ENCODE data around the gene CHTOP.

CHTOP gene

GRCh38 chr1:153652805-153653500 is 19.1 kb downstream of the CHTOP start:
- TF ChIP-seq GATA3 (IDR thresholded peaks at IDR 0.05; ENCODE audit: low read depth, low read length): no peak

- no peak for TF ChIP-seq GATA2 (IDR thresholded peaks at IDR 0.05; ENCODE audit: low read depth, low read length)
- no peak for TF ChIP-seq GATA3 (IDR thresholded peaks at IDR 0.05; ENCODE audit: low read depth, low read length)
Observed at GRCh38 chr1:153655333-153655732, 21.5 kb downstream of the CHTOP start.

- TF ChIP-seq GATA2 (IDR thresholded peaks at IDR 0.05; ENCODE audit: low read depth, low read length) (no peak), GATA3 (IDR thresholded peaks at IDR 0.05; ENCODE audit: low read depth, low read length) (no peak)
Observed at GRCh38 chr1:153658400-153659174, 24.7 kb downstream of the CHTOP start, which contains the start of gene SNAPIN. SNAPIN (plus strand) TSS chr1:153658703; CDS start chr1:153658744, 41 bp downstream.

DNA sequence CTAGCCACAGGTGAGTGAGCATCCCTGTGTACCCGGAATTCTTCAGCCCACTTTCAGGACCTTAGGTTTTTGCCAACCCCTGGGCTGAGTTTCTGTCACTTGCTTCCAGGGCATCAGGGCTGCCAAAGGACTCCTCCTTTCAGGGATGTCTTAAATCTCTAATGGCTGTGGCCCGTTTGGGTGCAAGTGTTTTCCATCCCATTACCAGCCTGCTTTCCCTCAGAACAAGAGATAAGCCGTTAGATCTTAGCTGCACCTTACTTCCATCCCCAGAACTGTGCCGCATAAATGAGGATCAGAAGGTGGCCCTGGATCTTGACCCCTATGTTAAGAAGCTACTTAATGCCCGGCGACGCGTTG is 25.3 kb downstream of the CHTOP start:
- TF ChIP-seq GATA2 (IDR thresholded peaks at IDR 0.05; ENCODE audit: low read depth, low read length) (no peak), GATA3 (IDR thresholded peaks at IDR 0.05; ENCODE audit: low read depth, low read length) (no peak)

DNA sequence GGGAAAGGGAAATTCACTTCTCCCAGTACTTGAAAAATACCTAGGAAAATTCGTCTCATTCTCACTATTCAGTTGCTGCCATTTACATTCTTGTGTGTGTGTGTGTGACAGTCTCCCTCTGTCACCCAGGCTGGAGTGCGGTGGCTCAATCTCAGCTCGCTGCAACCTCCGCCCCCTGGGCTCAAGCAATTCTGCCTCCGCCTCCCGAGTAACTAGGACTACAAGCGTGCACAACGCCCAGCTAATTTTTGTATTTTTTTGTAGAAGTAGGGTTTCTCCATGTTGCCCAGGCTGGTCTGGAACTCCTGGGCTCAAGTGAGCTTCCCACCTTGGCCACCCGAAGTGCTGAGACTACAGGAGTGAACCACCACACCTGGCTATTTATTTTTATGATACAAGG is 25.8 kb downstream of the CHTOP start:
- no peak for TF ChIP-seq GATA3 (IDR thresholded peaks at IDR 0.05; ENCODE audit: low read depth, low read length)
- TF ChIP-seq GATA2 (IDR thresholded peaks at IDR 0.05; ENCODE audit: low read depth, low read length): no peak

- TF ChIP-seq GATA2 (IDR thresholded peaks at IDR 0.05; ENCODE audit: low read depth, low read length) (no peak), GATA3 (IDR thresholded peaks at IDR 0.05; ENCODE audit: low read depth, low read length) (no peak)
Observed at GRCh38 chr1:153661111-153661708, 27.3 kb downstream of the CHTOP start.

- no peak for TF ChIP-seq GATA2 (IDR thresholded peaks at IDR 0.05; ENCODE audit: low read depth, low read length)
- no peak for TF ChIP-seq GATA3 (IDR thresholded peaks at IDR 0.05; ENCODE audit: low read depth, low read length)
Observed at GRCh38 chr1:153662269-153662668, 28.4 kb downstream of the CHTOP start.

- TF ChIP-seq GATA3 (IDR thresholded peaks at IDR 0.05; ENCODE audit: low read depth, low read length): no peak
- no peak for TF ChIP-seq GATA2 (IDR thresholded peaks at IDR 0.05; ENCODE audit: low read depth, low read length)
Observed at GRCh38 chr1:153663211-153663610, 29.3 kb downstream of the CHTOP start.

GRCh38 chr1:153667439-153667838 is 33.6 kb downstream of the CHTOP start:
- TF ChIP-seq GATA2 (IDR thresholded peaks at IDR 0.05; ENCODE audit: low read depth, low read length) (no peak), GATA3 (IDR thresholded peaks at IDR 0.05; ENCODE audit: low read depth, low read length) (no peak)

DNA sequence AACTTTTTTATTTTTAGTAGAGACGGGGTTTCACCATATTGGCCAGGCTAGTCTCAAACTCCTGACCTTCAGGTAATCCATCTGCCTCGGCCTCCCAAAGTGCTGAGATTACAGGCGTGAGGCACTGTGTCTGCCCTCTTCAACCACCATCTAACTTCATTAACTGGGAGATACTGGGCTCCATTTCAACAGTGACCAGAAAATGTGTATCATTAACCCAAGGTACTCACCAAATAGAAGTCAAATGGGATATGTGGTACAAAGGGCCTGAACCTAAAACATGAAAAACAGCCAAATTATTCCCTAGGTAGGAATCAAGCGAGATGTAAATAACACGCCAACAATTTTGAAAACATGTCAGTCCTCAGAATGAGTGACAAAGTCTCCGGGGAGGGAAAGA is 35.7 kb downstream of the CHTOP start:
- no peak for TF ChIP-seq GATA2 (IDR thresholded peaks at IDR 0.05; ENCODE audit: low read depth, low read length)
- no peak for TF ChIP-seq GATA3 (IDR thresholded peaks at IDR 0.05; ENCODE audit: low read depth, low read length)

DNA sequence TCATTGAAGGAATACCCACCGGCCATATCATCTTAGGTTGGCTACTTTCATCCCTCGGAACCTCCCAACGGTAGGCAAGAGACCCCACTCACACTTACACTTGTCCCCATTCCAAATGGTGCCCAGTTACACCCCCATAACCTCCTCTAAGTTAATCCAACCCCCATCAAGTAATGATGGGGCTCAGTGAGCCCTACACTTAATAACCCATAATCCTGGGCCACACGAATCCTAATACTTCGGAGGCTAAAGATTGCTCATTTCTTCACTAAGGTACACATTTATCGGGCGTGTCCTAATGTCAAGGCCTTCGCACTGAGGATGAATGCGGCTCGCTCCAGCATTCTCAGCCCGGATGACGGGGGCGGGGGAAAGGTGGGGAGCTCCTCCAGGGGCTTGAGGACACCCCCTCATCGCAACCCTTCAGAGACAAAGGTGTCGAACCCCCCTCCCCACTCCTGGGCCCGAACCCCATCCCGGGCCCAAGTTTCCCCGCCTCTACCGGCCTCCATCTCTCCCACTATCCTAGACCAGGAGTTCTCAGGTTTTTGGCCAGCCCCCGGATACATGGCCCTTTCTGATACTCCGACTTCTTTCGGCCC is 36.5 kb downstream of the CHTOP start:
- TF ChIP-seq GATA2 (IDR thresholded peaks at IDR 0.05; ENCODE audit: low read depth, low read length) (no peak), GATA3 (IDR thresholded peaks at IDR 0.05; ENCODE audit: low read depth, low read length) (no peak)

DNA sequence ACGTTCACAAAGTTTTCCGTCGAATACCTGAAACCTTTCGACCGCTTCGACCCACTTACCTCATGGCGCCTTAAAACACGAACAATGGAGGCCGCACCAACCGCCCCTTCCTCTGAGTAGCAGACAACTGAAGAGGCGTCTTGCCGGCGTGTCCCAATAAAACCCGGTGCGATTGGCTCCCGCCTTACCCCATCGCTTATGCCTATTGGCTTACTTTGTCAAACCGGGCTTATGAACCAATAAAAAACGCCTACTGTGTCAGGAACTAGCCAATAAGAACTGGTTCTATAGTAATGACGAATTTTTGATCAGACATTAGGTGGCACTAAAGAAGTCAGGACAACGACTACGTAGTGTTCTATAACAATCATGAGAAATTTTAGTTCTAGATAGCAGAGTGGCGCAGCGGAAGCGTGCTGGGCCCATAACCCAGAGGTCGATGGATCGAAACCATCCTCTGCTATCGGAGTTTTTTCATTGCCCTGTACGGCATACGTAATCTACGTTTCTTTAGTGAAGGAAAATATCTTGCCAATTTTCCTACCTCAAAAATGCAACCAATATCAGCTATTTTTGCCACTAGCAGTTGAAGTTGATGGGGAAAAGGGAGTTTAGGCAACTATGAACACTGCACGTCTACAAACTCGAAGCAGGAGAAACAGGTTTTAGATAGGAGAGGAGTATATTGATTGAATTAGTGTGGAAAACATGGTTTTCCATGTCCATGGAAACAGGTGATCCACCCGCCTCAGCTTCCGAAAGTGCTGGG is 37.2 kb downstream of the CHTOP start, which contains the start of gene ILF2:
Gene ILF2, minus strand, starts transcription at position 135 of the 769 bp plus-strand sequence. Its CDS starts 71 bp downstream, at position 64.
- TF ChIP-seq GATA3 (IDR thresholded peaks at IDR 0.05; ENCODE audit: low read depth, low read length) (no peak), GATA2 (IDR thresholded peaks at IDR 0.05; ENCODE audit: low read depth, low read length) (peak; percentile 80)

DNA sequence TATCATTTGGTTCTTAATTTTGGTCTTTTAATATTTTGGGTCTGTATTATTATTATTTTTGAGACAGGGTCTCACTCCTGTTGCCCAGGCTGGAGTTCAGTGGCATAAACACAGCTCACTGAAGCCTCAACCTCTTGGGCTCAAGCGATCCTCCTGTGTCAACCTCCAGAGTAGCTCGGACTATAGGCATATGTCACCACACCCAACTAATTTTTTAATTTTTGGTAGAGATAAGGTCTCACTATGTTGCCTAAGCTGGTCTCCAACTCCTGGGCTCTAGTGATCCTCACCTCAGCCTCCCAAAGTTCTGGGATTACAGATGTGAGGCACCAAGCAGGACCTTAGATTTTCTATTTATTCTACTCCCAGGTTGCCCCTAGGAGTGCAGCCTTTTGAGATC is 39.6 kb downstream of the CHTOP start:
- TF ChIP-seq GATA2 (IDR thresholded peaks at IDR 0.05; ENCODE audit: low read depth, low read length) (no peak), GATA3 (IDR thresholded peaks at IDR 0.05; ENCODE audit: low read depth, low read length) (no peak)
